Mucosa of descending colon (tissue), 3 donors: ENCODE data around the gene C3orf20. TPM values are rescaled to one million over a fixed set of nuclear protein-coding genes. Genes with fewer than 3 reads are reported as not detected.
A peak's percentile ranks its signal among the peaks of the same experiment; 100 is the strongest.

Source experiments
- ATAC-seq: fragments of 200-7000 bp; cut with Tn5 transposase; one replicate; pipeline ENCODE4 v1.9.1; 2020; ENCODE audit warnings: mild to moderate bottlenecking, moderate library complexity
- DNase-seq, 3 donors: peaks; one replicate each; pipeline ENCODE4 v3.0.0-alpha.2; 2020
- H3K36me3 ChIP-seq: fragments of 200-600 bp; one replicate; pipeline ENCODE4 v1.8.0; 2021; ENCODE audit warnings: low read depth, mild to moderate bottlenecking
- H3K4me1 ChIP-seq: fragments of 200-600 bp; one replicate; pipeline ENCODE4 v1.8.0; 2021; ENCODE audit warnings: low read depth, mild to moderate bottlenecking
- H3K4me3 ChIP-seq: fragments of 200-600 bp; one replicate; pipeline ENCODE4 v1.8.0; 2021; ENCODE audit warnings: mild to moderate bottlenecking
- H3K9me3 ChIP-seq: fragments of 200-600 bp; one replicate; pipeline ENCODE4 v1.8.0; 2021; ENCODE audit warnings: mild to moderate bottlenecking
- intact Hi-C, 2 donors: fragments of 100-400 bp; cut with DNase I in 1 of 2; cut with micrococcal nuclease in 1 of 2; formaldehyde crosslinking; loops; one replicate each; pipeline versions ENCODE4 v1.11.0 to v1.11.1; 2022; cut with DNase I, micrococcal nuclease
- total RNA-seq, 3 donors: library from RNA; stranded (reverse); fragmentation: NEBNext Ultra II Directional in 2 of 3; extraction: Animal tissue kit (Norgen Biotek cat#: 25700) in 2 of 3; gene quantifications; one replicate each; pipeline versions ENCODE4 v1.2.1 to v1.2.4, GENCODE V29; 2021 to 2023
- TF ChIP-seq, protein P1 (sequence below): fragments of 200-600 bp; IDR thresholded peaks from one replicate; pipeline ENCODE4 v1.8.0; 2022; ENCODE audit warnings: antibody characterized with exemption, mild to moderate bottlenecking
- donor health status: DM: no; HTN: no; CAD: no; lungs with moderate emphysema.
- donor health status: DM: no; HTN: no; CAD: no.
- donor health status: DM: no; HTN: yes; CAD: no.

C3orf20 gene
- total RNA-seq, 3 donors from 2014 or later = not detected

DNA sequence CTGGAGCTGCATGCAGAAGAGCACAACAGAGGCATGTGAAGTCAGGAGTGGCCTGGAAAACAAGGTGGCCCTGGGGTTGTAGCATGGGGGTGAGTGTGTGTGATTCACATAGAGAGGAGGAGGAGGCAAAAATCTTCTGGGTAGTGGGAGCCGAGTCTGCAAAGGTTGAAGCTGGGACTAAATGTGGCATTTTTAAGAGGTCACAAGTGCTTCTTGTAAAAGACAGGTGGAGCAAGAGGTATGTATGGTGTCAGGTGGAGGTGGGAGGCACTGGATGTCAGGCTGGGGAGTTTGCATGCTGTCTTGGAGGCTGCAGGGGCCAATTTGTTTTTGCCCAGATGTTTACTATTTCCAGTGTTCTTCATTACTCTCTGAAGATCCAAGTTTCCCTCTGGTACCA is 42.4 kb downstream of the C3orf20 start:
- intact Hi-C loops = no loop called here
- Histone ChIP-seq H3K36me3 (no peaks in the 10 kb centered on the region), H3K4me3 (no peak overlapping the region), H3K4me1 (no peaks in the 10 kb centered on the region), H3K9me3 (peaks cover 6% of the 10 kb centered on the region)
- no peak for ATAC-seq
- DNase-seq = no peak
- TF ChIP-seq, protein P1, sequence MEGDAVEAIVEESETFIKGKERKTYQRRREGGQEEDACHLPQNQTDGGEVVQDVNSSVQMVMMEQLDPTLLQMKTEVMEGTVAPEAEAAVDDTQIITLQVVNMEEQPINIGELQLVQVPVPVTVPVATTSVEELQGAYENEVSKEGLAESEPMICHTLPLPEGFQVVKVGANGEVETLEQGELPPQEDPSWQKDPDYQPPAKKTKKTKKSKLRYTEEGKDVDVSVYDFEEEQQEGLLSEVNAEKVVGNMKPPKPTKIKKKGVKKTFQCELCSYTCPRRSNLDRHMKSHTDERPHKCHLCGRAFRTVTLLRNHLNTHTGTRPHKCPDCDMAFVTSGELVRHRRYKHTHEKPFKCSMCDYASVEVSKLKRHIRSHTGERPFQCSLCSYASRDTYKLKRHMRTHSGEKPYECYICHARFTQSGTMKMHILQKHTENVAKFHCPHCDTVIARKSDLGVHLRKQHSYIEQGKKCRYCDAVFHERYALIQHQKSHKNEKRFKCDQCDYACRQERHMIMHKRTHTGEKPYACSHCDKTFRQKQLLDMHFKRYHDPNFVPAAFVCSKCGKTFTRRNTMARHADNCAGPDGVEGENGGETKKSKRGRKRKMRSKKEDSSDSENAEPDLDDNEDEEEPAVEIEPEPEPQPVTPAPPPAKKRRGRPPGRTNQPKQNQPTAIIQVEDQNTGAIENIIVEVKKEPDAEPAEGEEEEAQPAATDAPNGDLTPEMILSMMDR = no peak

DNA sequence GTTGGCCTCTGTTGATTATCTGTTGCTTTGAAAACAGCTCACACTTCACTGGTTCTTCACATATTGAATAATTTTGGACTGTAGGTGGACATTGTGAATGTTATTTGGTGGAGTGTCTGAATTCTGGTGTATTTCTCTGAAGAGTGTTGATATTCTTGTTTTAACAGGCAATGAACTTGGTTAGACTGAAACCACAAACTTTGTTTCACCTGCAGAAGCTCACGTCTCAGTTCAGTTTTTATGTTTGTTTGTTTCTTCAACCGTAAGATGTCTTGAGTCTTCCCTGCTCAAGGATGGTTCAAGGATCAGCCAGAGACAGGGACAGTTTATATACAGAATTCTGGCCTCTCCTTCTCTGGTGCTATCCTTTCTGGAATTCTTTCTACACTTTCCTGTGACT is 43.6 kb downstream of the C3orf20 start:
- TF ChIP-seq, protein P1 = no peak
- H3K4me3 ChIP-seq = no peak overlapping the region
- intact Hi-C loops = no loop called here
- DNase-seq = no peak
- no peaks in the 10 kb centered on the region for H3K9me3 ChIP-seq
- H3K36me3 ChIP-seq = no peaks in the 10 kb centered on the region
- no peaks in the 10 kb centered on the region for H3K4me1 ChIP-seq
- no peak for ATAC-seq

DNA sequence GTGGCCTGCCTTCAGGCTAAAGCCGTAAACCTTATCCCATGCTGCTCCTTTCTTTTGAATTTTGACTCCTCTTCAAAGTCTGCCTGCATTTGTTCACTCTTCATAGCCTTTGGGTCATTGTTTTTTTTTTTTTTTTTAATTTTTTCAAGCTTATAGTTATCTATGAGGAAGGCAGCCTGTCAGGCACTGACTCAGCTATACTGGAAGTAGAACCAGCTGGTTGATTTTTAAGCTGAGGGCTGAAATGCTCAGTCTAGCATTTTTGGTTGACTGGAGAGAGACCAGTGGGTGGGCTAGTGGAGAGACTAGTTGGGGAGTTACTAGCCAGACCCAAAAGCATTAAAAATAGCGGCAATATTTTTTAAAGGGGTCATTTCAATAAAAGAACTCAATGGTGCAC is 44.1 kb downstream of the C3orf20 start:
- no peak overlapping the region for H3K4me3 ChIP-seq
- ATAC-seq = no peak
- no peak for DNase-seq
- TF ChIP-seq, protein P1 = no peak
- no peaks in the 10 kb centered on the region for H3K4me1 ChIP-seq
- no peaks in the 10 kb centered on the region for H3K9me3 ChIP-seq
- intact Hi-C loops = no loop called here
- H3K36me3 ChIP-seq = no peaks in the 10 kb centered on the region

DNA sequence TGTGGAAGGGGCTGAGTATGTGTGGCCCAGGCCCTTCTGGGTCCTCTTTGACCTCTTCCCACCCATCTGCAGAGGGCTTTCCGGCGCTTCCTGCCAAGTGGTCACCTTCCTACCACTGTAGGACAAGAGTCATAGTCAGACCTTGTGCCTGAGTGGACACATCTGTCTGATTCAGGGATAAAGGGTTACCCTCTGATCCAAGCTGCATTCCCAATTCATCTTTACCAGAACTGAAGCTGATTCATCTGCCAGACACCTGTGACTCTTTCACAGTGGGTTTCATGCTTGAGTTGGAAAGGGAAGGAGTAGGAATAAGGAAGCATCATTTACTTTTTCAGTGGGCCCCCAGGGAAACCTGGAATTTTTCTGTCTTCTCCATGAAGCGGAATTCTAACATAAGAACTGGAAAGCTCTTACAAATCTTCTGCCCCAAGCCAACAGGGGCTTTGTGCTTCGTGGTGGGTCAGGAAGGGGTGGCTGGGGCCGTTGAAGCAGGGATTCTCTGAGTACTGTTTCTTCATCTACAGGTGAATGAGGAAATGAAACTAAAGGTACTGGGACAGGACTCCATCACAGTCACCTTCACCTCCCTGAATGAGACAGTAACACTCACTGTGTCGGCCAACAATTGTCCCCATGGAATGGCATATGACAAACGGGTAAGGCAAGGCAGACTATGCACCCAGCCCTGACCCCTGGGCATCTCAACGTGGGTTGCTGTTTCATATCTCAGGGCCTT is 46.4 kb downstream of the C3orf20 start:
- H3K4me1 ChIP-seq = no peaks in the 10 kb centered on the region
- H3K9me3 ChIP-seq = no peaks in the 10 kb centered on the region
- DNase-seq = no peak
- TF ChIP-seq, protein P1 = no peak
- H3K36me3 ChIP-seq = no peaks in the 10 kb centered on the region
- intact Hi-C loops = no loop called here
- H3K4me3 ChIP-seq = no peak overlapping the region
- no peak for ATAC-seq

DNA sequence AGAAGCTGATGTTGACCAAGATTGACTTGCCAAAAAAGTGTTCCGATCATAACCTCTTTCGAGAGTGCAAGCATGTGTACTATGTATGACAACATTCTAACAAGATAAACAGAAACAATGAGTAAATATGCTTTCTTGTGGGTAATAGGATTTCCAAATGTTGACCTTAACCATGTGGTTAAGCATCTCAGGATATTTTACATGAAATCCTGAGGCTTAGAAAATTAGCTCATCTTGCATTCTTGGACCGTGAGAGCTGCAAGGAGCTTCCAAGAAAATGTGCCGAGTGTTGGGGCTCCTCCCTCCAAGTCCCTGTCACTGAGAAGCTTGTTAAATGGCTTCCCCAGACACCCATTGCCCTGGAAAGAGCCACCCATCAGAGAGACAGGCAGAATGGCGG is 50.1 kb downstream of the C3orf20 start:
- DNase-seq = peak in 1 of 3 donors; percentile 11
- H3K4me1 ChIP-seq = no peaks in the 10 kb centered on the region
- H3K9me3 ChIP-seq = no peaks in the 10 kb centered on the region
- intact Hi-C loops = no loop called here
- TF ChIP-seq, protein P1 = no peak
- peak; percentile 44 for ATAC-seq
- no peak overlapping the region for H3K4me3 ChIP-seq
- H3K36me3 ChIP-seq = no peaks in the 10 kb centered on the region
